K562 (cell line): ENCODE results near the gene FYTTD1. TPM values are rescaled to one million over a fixed set of nuclear protein-coding genes. Genes with fewer than 3 reads are reported as not detected.
A peak's percentile ranks its signal among the peaks of the same experiment; 100 is the strongest.

Experiments
- ATAC-seq: fragments of 200-7000 bp; cut with Tn5 transposase; 3 replicates; pipeline ENCODE4 v1.9.1; 2020; ENCODE audit warnings: moderate library complexity
- BruUV-seq: library from RNA; stranded (reverse); fragments of 400-500 nt; replicated peaks from 2 replicates; lab custom pipeline; 2021; lab: Mats Ljungman, UMichigan
- CTCF ChIA-PET: fragments of 300-600 bp; formaldehyde crosslinking; extraction: SDS; loops from one replicate; lab custom pipeline; 2021; ENCODE audit warnings: low intra/inter-chr PET ratio; lab: Yijun Ruan, JAX
- POLR2A ChIA-PET: fragments of 300-600, 350-650 bp; sonication (Branson Sonifier 250); formaldehyde crosslinking; extraction: SDS; loops from one replicate; lab custom pipeline; 2021; ENCODE audit warnings: antibody characterized with exemption, inconsistent platforms; lab: Yijun Ruan, JAX
- DNase-seq, 4 experiments: peaks; one replicate each; pipeline versions ENCODE4 v3.0.0 to v3.0.0-alpha.2; 2011 to 2018; ENCODE audit warnings: low spot score in 3 of 4, mixed read lengths in 3 of 4; ENCODE audit errors: extremely low read depth in 1 of 4
- FAIRE-seq: peaks from 2 replicates; lab custom pipeline; 2011; peaks lifted over from hg19 to GRCh38; lab: Jason Lieb, UNC
- H2AFZ ChIP-seq: 2 replicates; pipeline ENCODE4 v1.6.0; 2011; ENCODE audit warnings: low read depth, low read length, control low read depth, inconsistent platforms
- H3K27ac ChIP-seq: fragments of 200-600 bp; 3 replicates; pipeline ENCODE4 v1.8.0; 2011; ENCODE audit warnings: low read depth, mild to moderate bottlenecking, control low read depth, inconsistent platforms, low read length, moderate library complexity, mixed read lengths; ENCODE audit errors: extremely low read depth
- H3K27me3 ChIP-seq, 2 experiments: fragments of 300-600 bp in 1 of 2; 2 replicates in 1 of 2; 3 replicates in 1 of 2; pipeline versions ENCODE4 v1.6.0 to v1.8.0; 2011; ENCODE audit warnings: inconsistent platforms in 2 of 2, low read length in 2 of 2, mild to moderate bottlenecking in 1 of 2, mixed read lengths in 1 of 2, moderate library complexity in 1 of 2; ENCODE audit not compliant: control insufficient read depth in 2 of 2, insufficient read depth in 2 of 2
- H3K36me3 ChIP-seq: fragments of 300-600 bp; 3 replicates; pipeline ENCODE4 v1.8.0; 2011; ENCODE audit warnings: mild to moderate bottlenecking, low read length, inconsistent platforms; ENCODE audit not compliant: control insufficient read depth, insufficient read depth
- H3K4me1 ChIP-seq, 2 experiments: fragments of 200-600 bp in 1 of 2; replicated peaks in 1 of 2; 2 replicates in 1 of 2; 3 replicates in 1 of 2; pipeline versions ENCODE4 v1.5.1 to v1.8.0; 2011; ENCODE audit warnings: inconsistent platforms in 2 of 2, low read length in 2 of 2, mild to moderate bottlenecking in 1 of 2, mixed read lengths in 1 of 2, moderate library complexity in 1 of 2; ENCODE audit not compliant: control insufficient read depth in 2 of 2, insufficient read depth in 2 of 2
- H3K4me2 ChIP-seq: 2 replicates; pipeline ENCODE4 v1.6.1; 2011; ENCODE audit warnings: low read length, control low read depth, inconsistent platforms, mixed read lengths; ENCODE audit not compliant: insufficient read depth
- H3K4me3 ChIP-seq: fragments of 200-600 bp; sonication (generic), shearing (Covaris generic); 2 replicates; pipeline ENCODE4 v1.5.1; 2016; ENCODE audit warnings: control low read depth, inconsistent platforms
- H3K79me2 ChIP-seq: fragments of 200-600 bp; 3 replicates; pipeline ENCODE4 v1.8.0; 2011; ENCODE audit warnings: low read length, inconsistent platforms; ENCODE audit not compliant: control insufficient read depth, insufficient read depth
- H3K9ac ChIP-seq, 2 experiments: 2 replicates each; pipeline versions ENCODE4 v1.6.0 to v1.6.1; 2011; ENCODE audit warnings: low read depth in 2 of 2, low read length in 2 of 2, control low read depth in 1 of 2, inconsistent platforms in 1 of 2, mild to moderate bottlenecking in 1 of 2, mixed read lengths in 1 of 2; ENCODE audit not compliant: insufficient read depth in 1 of 2
- H3K9me1 ChIP-seq: one replicate; pipeline ENCODE4 v1.6.0; 2011; ENCODE audit warnings: inconsistent platforms, mild to moderate bottlenecking, low read length, moderate library complexity; ENCODE audit not compliant: control insufficient read depth, insufficient read depth
- H3K9me3 ChIP-seq: replicated peaks from 2 replicates; pipeline ENCODE4 v1.5.1; 2011; ENCODE audit warnings: low read depth, low read length, inconsistent platforms; ENCODE audit not compliant: control insufficient read depth, insufficient read depth
- H4K20me1 ChIP-seq: replicated peaks from 2 replicates; pipeline ENCODE4 v1.6.1; 2011; ENCODE audit warnings: low read length, inconsistent platforms, mixed read lengths; ENCODE audit not compliant: control insufficient read depth, insufficient read depth
- ATF6 ChIP-seq: sonication (generic); formaldehyde crosslinking; IDR thresholded peaks from 2 replicates; pipeline ENCODE4 v1.4.0; 2020; ENCODE audit warnings: mild to moderate bottlenecking, missing genetic modification reagents
- CEBPG ChIP-seq, 3 experiments: fragments of 200-800 bp in 1 of 3; sonication (Bioruptor generic) in 1 of 3; sonication (generic) in 1 of 3; formaldehyde crosslinking in 1 of 3; IDR thresholded peaks in 2 of 3; conservative IDR thresholded peaks in 1 of 3; 2 replicates each; pipeline versions ENCODE4 v1.6.1 to v1.8.0; 2016 to 2022; ENCODE audit warnings: missing compliant biosample characterization in 2 of 3, missing genetic modification characterization in 2 of 3, mild to moderate bottlenecking in 1 of 3, missing genetic modification reagents in 1 of 3
- L3MBTL2 ChIP-seq: fragments of 450-650 bp; IDR thresholded peaks from 2 replicates; pipeline ENCODE4 v1.6.1; 2016; ENCODE audit warnings: mild to moderate bottlenecking, moderate library complexity
- MGA ChIP-seq: fragments of 450-650 bp; IDR thresholded peaks from 2 replicates; pipeline ENCODE4 v1.6.1; 2016; ENCODE audit warnings: mild to moderate bottlenecking, moderate library complexity
- NEUROD1 ChIP-seq: fragments of 150-350 bp; IDR thresholded peaks from 2 replicates; pipeline ENCODE4 v1.6.1; 2014; ENCODE audit warnings: borderline replicate concordance, low read length, low read depth; ENCODE audit not compliant: partially characterized antibody
- NFIX ChIP-seq: fragments of 250-450 bp; sonication (Bioruptor Pico); IDR thresholded peaks from 2 replicates; pipeline ENCODE4 v1.4.0; 2020; ENCODE audit warnings: low read depth, mild to moderate bottlenecking, moderate library complexity
- WGBS: fragments of 100-300 bp; shearing (Covaris generic); methylation state at CpG from one replicate; pipeline ENCODE4 v1.1.6; 2016; ENCODE audit warnings: low coverage, mixed read lengths; ENCODE audit not compliant: insufficient coverage; ENCODE audit errors: missing lambda C conversion rate; 5-methylcytosine and 5-hydroxymethylcytosine counted together
- in situ Hi-C: fragments of 300-500 bp; cut with MboI; formaldehyde crosslinking; loops from 4 replicates; pipeline ENCODE4 v1.15.0; 2018; ENCODE audit warnings: inconsistent platforms, mixed read lengths
- intact Hi-C: fragments of 100-400 bp; cut with micrococcal nuclease; formaldehyde crosslinking; loops from 2 replicates; pipeline ENCODE4 v1.14.2; 2022
- polyA plus RNA-seq, 8 experiments: library from polyadenylated mRNA; depleted of rRNA in 4 of 8; stranded (reverse) in 5 of 8; unstranded in 3 of 8; fragments of >200 nt; fragmentation: Nextera tagmentation in 2 of 8; fragmentation: Illumina TruSeq in 1 of 8; extraction: Ambion mirVana in 2 of 8; extraction: Trizol in 1 of 8; gene quantifications; 2 replicates each; pipeline versions ENCODE4 v1.2.1 to v1.2.3, GENCODE V29; 2011 to 2014; ENCODE audit warnings: inconsistent platforms in 1 of 8, missing spikeins in 1 of 8
- total RNA-seq, 7 experiments: library from RNA; depleted of rRNA in 6 of 7; stranded (reverse); fragments of >200 nt in 6 of 7; fragmentation: Illumina TruSeq in 2 of 7; extraction: Trizol in 2 of 7; gene quantifications; 2 replicates each; pipeline versions ENCODE4 v1.2.1 to v1.2.3, GENCODE V29; 2011 to 2021; ENCODE audit warnings: low replicate concordance in 1 of 7

Gene FYTTD1
- total and polyA plus RNA-seq, 9 of the 15 experiments (the other 6 are each of a cell fraction or from before 2014, with no cell fraction given) = 35.7 to 106 (median 76.3) TPM

- TF ChIP-seq L3MBTL2 = no peak
- no peak for TF ChIP-seq NEUROD1
- TF ChIP-seq NFIX = no peak
These were observed 2.4 kb downstream of the FYTTD1 start (continued) for GRCh38 chr3:197752107-197752506.

- FAIRE-seq (no peak), DNase-seq (peak in 1 of 4 experiments; percentile 11), ATAC-seq (no peak)
- no peaks in the 10 kb centered on the region for H3K27me3 ChIP-seq
- TSS peak; percentile 7 for BruUV-seq
- CTCF ChIA-PET = no interaction called here
- H3K9me1 ChIP-seq = no peaks in the 10 kb centered on the region
- no peaks in the 10 kb centered on the region; the same call in 1 of the 2 replicates for H3K9me3 ChIP-seq
- peaks cover 22 to 26% of the 10 kb centered on the region in 2 experiments; a peak in 4 of 5 replicates for H3K4me1 ChIP-seq
- no peak overlapping the region for H2AFZ ChIP-seq
- H3K4me3 ChIP-seq = no peak overlapping the region
- H3K9ac ChIP-seq = no peak overlapping the region
- H3K36me3 ChIP-seq = peaks cover 19% of the 10 kb centered on the region
- no peak overlapping the region for H3K27ac ChIP-seq
- intact Hi-C loops = loop anchor here (1.0 kb wide), 1 partner anchor 44 kb away; no protein-coding TSS in a partner anchor
- POLR2A ChIA-PET = interaction anchor here (0.8 to 1.2 kb wide), 3 partner anchors 10 to 36 kb away, joined by 3 to 5 read pairs (median 4); no protein-coding TSS in a partner anchor
- H3K79me2 ChIP-seq = peaks cover 76% of the 10 kb centered on the region
- WGBS = 82% methylated on average over 3 of the region's 3 CpGs
- no peak overlapping the region for H3K4me2 ChIP-seq
- no peaks in the 10 kb centered on the region; the same call in 1 of the 2 replicates for H4K20me1 ChIP-seq
- in situ Hi-C loops = no loop called here
- TF ChIP-seq CEBPG (CRISPR knock-in tag; IDR thresholded peaks at IDR 0.05) (no peak), CEBPG (tag; conservative IDR thresholded peaks at IDR 0.05 in 1 of 2, IDR thresholded peaks at IDR 0.05 in 1 of 2) (no peak), MGA (no peak), ATF6 (CRISPR knock-in tag) (no peak)
These were observed 3.6 kb downstream of the FYTTD1 start for GRCh38 chr3:197753263-197753662.
